ENCODE results near the gene KIAA1328.

- TF ChIP-seq CTCF (IDR thresholded peaks at IDR 0.05) (no peak), EP300 (IDR thresholded peaks at IDR 0.05) (no peak), POLR2A (IDR thresholded peaks at IDR 0.05) (no peak), POLR2AphosphoS5 (IDR thresholded peaks at IDR 0.05) (no peak)
Measured at GRCh38 chr18:36895606-36896005, 66.7 kb downstream of the KIAA1328 start.

Data from upper lobe of left lung (tissue), 4 donors.